Endothelial cell of hepatic sinusoid (primary cell): ENCODE measurements around the gene PIEZO1.

Experiments
- in situ Hi-C: cut with HindIII; loops from 2 replicates; pipeline ENCODE4 v1.10.0; 2017; ENCODE audit warnings: low sequenced_read_pairs

Gene PIEZO1

DNA sequence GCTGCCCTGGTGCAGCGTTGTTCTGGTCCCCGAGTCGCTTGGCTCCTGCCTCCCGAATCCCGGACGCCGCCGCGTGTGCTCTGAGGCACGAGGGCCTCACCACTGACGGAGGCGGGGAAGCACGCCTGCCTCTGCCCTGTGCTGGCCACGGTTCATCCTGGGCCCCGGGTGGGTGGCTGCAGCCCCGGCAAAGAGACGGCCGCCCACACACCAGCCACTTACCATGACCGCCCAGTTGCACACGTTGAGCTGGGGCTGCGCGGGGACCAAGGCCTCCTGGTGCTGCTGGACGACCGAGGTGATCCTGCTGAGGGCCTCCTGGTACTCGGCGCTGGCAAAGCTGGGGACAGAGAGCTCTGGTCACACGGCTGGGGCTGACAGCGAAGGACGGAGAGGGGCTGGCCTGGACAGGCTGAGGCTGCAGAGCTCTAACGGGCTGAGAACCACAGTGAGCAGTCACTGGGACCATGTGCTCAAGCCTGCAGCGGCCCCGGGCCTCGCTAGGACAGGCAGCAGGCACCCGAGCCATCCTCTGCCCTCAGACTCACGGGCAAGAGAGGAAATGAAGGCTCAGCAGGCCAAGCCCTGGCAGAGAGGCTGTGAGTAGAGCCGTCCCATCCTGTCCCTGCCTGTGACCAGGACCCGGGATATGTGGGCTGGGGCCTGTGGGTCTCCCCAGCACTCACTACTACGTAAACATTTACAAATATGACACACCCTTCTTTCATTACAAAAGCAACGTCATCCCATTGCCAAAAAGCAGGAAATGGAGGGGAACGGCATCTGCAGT is 33.0 kb upstream of the PIEZO1 start:
- in situ Hi-C loops = no loop called here

DNA sequence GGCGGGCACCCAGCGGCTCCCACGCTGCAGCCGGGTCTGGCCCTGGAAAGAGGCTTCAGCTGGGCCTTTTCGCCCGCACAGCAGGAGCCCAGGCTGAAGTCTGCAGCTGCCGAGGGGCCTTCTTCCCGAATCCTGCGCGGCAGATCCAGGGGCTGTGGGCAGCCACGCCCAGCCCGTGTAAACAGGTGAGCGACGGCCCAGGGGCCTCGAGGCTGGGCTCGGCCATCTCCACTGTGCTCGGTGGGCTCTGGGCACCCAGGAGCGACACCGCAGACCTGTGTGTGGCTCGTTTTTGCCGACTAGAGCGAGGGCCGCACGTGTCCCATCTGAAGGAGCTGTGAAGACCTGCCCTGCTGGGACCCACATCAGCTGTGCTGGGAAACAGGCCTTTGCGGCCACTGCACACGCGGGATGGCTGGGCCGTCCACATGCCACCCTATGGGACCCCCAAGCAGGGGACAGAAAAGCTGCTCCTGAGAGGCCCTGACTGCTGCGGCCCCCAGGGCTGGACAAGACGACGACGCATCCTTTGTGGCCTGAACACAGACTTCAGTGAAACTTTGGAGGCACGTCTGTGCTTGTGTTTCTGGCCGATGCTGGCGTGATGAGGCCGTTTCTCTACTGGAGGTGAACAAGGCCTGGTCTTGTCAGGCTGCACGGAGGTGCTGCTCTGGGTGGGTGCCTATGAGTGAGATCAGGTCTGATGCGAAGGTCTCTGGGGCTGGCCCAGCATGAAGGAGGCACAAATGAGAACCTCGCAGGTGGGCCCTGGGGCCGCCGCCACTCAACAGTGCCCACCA is 31.9 kb upstream of the PIEZO1 start:
- in situ Hi-C loops = no loop called here

DNA sequence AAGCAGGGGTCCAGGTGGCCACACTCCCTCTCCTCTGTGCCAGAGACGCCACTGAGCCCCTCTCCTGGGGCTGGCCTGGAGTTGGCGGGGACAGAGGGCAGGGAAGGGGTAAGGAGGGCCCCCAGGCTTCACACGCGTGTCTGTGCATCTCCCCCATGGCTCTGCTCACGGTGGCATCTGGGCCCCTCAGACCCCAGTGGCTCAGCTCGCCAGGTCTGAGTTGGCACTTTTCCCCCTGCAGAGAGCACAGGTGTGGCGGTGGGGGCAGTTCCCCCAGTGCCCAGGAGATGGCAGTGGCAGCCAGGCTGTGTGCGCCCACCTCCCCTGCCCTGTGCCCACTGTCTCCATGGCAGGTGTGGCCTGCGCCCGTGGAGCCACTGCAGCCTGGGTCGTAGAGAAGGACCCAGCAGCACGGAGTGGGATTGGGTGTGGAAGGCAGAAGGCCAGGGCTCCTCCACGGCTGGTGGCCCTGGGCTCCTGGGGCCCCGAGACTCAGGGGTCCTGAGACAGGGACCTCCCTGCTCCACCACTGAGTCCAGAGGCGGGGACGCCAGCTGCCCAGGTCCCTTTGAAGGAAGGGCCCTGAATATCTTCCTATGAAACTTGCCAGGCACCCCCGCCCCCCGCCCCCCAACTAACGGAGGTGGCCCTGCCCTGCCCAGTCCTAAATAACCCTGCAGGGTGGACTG is 31.0 kb upstream of the PIEZO1 start:
- in situ Hi-C loops = no loop called here

DNA sequence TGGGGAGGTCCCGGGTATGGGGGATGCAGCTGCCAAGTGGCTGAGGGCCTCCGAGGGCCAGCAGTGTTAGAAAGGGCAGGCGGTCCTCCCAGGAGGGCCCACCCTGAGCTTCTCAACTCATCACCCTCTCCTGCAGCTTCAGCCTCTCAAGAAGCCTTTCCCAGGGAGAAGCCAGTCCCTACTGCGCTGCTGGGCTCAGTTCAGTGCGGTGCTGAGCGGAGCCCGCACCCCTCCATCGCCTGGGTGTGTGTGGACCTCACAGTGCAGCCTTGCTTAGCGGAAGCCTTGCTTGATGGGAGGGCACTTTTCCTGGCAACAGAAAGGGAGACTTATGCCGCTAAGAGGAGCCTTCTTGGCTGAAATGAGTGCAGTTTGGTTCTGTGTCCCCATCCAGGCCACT is 30.2 kb upstream of the PIEZO1 start:
- in situ Hi-C loops = no loop called here

DNA sequence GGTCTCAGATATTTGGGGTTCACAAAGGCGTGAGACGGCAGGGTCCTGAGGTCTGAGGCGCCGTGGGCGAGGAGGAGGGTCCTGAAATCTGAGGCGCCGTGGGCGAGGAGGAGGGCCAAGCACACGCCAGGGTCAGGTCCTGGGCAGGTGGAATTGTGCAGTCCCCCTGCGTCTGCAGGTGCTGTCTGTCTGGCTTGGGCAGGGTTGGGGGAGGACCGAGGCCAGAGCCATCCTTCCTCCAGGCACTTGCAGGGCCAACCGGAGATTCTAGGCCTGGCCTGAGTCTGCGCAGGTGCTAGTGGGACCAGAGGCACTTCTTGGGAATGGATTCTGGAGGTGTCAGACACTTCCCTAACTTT is 29.1 kb upstream of the PIEZO1 start:
- in situ Hi-C loops = no loop called here

DNA sequence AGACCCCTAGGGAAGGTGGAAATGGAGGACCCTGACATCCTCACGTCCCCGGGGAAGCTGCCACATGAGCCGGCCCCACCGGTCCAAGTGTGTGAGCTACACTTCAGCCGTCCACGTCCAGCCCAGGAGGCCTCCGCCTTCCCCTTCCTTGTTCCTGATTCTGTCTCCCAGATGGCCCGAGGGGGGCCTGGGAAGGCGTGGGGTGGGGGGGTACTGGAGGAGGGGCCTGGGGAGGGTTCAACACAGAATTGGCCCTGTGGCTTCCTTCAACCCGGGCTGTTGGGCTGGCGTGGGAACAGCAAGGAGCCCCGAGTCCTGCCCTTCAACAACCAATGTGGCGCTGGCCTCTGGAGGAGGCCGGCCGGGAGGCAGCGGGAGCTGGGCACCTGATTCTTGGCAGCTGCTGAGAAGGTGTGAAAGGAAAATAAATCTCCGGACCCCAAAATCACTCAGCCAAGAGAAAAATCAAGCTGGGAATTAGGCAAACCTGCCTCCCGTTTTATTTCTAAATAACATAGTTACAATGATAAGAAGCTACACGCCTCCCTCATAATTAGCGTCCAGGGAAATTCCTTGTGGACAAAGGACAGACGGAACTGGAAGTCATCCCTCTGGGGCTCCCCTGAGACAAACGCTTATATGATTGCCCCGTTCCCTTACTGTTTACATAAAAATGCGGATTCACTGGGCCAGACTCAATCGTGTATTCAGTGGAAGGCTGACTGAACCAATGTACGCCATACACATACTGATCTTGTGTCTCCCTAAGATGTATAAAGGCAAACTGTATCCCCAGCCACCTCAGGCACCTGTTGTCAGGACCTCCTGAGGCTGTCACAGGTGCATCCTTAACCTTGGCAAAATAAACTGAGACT is 28.5 kb upstream of the PIEZO1 start:
- in situ Hi-C loops = no loop called here

DNA sequence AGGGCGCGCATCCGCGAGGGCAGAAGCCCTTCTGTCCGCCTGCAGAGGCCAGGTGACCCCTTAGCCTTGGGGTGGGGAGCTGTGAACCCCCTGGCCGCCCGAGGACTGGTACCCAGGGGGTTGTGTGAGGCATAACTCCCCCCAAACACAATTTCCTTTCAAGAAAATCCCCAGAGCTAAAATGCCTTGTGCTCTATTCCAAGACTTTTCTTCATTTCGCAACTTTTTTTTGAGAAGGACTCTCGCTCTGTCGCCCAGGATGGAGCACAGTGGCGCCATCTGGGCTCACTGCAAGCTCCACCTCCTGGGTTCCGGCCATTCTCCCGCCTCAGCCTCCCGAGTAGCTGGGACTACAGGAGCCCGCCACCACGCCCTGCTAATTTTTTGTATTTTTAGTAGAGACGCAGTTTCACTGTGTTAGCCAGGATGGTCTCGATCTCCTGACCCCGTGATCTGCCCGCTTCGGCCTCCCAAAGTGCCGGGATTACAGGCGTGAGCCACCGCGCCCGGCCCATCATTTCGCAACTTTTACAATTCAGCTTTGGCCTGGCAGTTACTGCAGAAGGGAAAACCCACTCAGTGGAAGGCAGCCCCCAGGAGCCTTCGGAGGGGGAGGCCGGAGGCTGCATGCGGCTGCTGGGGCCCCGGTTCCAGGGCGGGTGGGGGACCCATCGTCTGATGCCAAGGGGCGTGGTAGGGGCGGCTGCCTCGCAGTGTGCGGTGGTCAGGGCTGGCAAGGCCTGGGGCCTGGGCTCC is 27.7 kb upstream of the PIEZO1 start:
- in situ Hi-C loops = no loop called here

DNA sequence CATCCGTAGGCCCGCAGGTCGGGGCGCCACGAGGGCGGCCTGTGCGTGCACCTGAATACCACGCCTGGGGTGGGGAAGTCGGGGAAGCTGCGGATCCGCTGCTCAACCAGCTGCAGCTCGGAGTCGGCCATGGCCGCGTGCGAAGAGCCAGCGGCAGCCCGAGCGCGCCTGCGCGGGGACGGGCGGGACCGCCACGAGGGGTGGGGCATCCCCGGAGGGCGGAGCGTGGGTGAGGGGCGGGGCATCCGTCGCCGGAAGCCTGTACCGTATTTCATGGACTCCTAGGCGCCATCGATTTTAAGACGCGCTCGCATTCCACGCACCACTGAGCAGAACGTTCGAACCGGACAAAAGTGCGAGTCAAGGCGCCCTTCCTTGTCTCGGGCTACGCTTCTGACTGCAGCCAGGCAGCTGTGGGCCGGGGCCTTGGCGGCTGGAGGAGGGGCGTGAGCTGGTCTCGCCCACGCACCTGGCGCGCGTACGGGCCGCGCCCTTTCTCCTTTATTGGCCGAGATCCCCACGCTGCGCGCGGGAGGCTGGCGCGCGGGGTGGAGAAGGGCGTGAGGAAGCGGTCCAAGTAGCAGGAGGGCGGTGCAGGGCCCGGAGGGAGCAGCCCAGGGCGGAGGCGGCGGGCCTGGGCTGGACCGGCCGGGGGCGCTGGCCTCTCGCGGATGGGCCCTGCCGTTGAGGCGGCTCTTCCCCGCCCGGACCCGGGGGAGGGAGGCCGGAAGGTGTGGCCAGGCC is 26.9 kb upstream of the PIEZO1 start, which contains the start of gene APRT:
TSS of gene APRT (minus strand) at position 160 of the 744 bp plus-strand sequence. CDS start at position 131, 29 bp downstream.
- in situ Hi-C loops = no loop called here

DNA sequence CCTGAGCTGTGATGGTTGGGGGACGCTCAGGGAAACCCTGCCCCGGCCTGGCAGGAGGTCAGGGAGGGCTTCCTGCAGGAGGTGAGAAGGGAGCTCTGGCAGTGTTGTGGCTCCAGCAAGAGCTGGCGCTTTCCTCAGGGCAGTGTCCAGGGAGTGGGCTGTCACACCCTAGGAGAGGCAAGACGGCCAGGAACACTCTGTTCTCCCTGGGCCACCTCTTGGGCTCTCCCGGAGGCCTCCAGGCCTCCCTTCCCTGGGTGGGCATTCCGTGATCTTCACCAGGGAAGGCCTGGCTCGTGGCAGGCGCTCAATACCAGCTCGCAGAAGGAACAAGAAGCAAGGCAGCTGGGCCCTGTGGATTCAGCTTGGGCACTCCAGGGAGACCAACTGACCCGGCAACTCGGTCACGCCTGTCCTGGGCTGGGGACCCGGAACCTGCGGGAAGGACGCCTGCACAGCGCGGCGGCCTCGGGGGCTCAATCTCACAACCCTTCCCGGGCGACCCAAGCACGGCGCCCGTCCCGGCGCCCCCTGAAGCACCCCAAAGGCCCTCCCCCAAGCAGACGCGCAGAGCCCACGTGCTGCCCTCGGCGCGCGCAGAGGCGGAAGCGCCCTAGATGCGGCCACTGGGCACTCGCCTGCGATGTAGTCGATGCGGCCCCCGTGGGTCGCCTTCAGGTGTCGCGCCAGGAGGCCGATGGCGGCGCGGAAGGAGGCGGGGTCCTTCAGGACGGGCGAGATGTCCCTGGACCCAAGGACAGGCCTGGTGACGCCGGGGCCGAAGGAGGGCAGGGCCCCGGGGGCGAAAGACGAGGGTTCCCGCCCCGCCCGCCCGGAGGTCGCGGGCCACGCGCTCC is 26.1 kb upstream of the PIEZO1 start:
- in situ Hi-C loops = no loop called here

DNA sequence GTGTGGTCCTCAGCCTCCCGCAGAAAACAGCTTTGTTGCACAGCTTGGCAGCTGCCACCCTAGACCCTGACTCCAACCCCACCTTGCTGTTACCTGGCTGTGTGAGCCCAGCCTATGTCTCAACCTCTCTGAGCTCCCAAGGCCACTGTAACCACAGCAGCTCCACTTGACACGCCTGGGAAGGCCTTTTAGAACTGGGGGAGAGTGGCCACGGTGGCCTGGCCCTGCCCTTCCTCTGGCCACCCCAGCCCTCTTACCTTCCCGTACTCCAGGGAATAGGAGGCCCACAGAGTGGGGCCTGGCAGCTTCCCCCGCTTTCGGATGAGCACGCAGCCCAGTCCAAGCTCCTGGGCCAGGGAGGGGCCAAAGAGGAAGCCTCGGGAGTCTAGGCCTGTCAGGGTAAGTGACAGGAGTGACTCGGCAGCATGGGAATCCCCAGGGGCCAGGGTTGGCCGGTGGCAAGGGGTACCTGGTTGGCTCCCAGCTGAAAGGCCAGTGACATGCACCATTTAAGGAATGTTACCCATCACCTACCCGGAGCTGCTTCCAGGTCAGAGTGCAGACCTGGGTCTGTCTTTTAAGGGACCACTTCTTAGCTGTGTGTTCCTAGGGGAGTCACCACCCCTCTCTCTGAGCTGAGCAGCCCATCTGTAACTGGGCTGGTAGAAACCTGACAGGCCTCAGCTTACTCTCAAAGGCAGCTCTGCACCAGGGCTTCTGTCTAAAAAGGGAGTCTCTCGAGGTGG is 25.3 kb upstream of the PIEZO1 start:
- in situ Hi-C loops = no loop called here

DNA sequence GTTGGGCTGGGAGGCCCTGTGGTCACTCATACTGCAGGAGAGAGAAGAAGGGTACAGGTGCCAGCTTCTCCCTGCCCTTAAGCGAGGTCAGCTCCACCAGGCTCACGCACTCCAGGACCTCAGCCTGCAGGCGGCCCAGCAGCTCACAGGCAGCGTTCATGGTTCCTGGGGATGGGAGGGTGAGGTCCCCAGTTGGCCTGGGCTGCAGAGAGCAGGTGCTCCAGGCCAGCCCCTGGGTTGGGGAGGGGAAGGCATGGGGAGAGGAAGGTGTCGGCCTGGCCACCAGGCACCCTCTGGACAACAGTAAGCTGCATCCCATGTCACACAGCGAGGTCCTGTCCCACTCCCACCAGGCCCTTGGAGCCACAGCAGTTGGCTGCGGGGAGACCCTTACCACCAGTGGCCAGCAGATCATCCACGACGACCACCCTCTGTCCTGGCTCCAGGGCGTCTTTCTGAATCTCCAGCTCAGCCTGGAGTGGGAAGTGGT is 24.7 kb upstream of the PIEZO1 start:
- in situ Hi-C loops = no loop called here

DNA sequence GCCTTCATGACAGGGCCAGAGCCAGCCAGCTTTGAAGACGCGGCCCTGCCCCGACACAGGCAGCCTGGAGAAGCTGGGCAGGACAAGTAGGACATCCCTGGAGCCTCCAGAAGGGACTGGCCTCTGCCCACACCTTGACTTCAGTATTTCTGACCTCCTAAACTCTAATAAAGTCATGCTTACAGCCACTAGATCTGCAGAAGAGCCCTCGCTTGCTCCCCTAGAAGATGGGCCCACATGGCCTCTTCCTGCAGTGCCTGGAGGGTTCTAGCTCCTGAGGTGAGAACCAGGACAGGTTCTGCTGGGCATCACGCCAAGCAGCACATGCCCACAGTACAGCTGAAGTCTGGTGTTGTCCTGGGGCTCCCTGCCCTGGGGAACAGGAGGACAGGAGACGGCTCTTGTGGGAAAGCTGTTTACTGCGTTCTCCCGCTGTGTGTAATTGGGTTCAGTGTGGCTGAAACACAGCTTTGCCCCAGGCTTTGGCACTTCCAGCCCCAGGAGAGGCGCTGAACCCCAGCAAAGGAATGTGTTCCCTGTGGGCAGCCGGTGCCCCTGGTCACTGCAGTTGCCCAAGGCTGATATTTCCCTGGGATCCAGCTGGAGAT is 24.2 kb upstream of the PIEZO1 start:
- in situ Hi-C loops = no loop called here

DNA sequence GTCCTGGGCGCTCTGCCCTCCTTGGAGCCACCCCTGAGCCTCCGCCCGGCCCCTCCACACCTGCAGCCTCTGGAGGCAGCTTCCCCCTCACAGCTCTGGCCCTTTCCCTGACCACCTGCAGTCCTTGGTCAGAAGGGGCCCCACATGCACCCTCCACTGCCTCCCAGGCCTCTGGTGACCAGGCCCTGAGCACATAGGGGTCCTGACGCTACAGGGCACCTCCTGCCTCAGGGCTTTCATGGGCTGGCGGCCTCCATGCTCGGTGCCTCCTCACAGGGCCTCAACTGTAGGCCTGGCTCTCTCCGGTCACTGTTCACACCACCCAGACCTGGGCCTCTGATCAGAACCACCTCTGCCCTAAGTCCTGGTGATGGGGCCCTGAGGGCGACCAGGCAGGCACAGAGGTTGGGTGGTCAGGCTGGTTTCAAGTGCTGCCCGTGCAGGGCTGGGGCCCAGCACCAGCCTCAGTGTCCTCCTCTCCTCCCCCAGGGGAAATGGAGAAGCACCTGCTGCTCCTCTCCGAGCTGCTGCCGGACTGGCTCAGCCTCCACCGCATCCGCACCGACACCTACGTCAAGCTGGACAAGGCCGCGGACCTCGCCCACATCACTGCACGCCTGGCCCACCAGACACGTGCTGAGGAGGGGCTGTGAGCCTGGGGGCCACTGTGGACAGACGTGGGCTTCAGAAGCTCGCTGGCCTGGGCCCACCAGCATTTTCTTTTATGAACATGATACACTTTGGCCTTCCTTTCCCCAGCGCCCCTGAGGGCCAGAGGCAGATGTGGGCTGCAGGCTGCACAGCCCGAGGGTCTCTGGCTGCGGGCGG is 22.8 kb upstream of the PIEZO1 start:
- in situ Hi-C loops = no loop called here

DNA sequence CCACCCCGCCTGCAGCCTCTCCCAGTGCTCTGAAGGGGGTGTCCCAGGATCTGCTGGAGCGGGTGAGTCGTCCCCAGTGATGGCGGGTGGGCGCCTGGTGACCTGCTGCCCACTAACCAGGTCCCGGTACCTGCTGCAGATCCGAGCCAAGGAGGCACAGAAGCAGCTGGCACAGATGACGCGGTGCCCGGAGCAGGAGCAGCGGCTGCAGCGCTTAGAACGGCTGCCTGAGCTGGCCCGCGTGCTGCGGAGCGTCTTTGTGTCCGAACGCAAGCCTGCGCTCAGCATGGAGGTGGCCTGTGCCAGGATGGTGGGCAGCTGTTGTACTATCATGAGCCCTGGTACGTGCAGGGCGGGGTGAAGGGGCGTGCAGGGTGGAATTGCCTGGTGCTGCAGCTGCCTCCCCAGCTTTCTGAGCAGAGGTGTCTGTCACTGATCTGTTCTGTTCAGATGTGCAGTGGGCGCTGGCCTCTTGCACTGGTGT is 22.2 kb upstream of the PIEZO1 start:
- in situ Hi-C loops = no loop called here

DNA sequence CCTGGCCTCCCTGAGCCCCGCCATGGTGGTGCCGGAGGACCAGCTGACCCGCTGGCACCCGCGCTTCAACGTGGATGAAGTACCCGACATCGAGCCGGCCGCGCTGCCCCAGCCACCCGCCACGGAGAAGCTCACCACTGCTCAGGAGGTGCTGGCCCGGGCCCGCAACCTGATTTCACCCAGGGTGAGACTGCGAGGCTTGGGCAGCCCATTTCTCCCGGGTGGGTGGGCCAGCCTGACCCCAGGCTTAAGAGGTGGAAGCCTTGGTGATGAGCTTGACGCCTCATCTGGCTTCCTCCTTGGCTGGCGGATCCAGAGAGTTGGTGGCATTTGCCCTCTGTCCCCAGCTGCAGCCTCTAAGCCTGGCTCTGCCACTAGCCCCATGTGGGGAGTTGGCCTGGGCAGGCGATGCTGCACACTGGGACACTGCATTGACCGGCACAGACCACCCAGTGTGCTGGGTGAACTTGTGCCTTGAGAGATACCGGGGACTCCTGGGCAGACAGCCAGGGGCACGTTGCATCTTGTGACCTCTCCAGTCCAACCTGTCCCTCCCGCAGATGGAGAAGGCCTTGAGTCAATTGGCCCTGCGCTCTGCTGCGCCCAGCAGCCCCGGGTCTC is 21.6 kb upstream of the PIEZO1 start:
- in situ Hi-C loops = no loop called here
